BLaER1 treated with 17β-estradiol and CSF1 and Interleukin-3, amounts not matched to agents 10 nM and 100 nM (cell line): ENCODE results near the gene CCN6.

ENCODE experiments used
- H3K27ac ChIP-seq, 11 experiments: shearing (Covaris generic); formaldehyde crosslinking; 2 replicates each; pipeline ENCODE4 v1.8.1; 2022
- H3K27me3 ChIP-seq, 11 experiments: shearing (Covaris generic); formaldehyde crosslinking; 2 replicates each; pipeline ENCODE4 v1.8.1; 2022
- H3K36me3 ChIP-seq, 11 experiments: shearing (Covaris generic); formaldehyde crosslinking; 2 replicates each; pipeline ENCODE4 v1.8.1; 2022
- H3K4me1 ChIP-seq, 10 experiments: shearing (Covaris generic); formaldehyde crosslinking; 2 replicates each; pipeline ENCODE4 v1.8.1; 2022
- H3K4me2 ChIP-seq, 11 experiments: shearing (Covaris generic); formaldehyde crosslinking; 2 replicates each; pipeline ENCODE4 v1.8.1; 2022
- H3K4me3 ChIP-seq, 10 experiments: shearing (Covaris generic); formaldehyde crosslinking; 2 replicates each; pipeline ENCODE4 v1.8.1; 2022
- H3K9ac ChIP-seq, 11 experiments: shearing (Covaris generic); formaldehyde crosslinking; 2 replicates each; pipeline ENCODE4 v1.8.1; 2022
- H3K9me3 ChIP-seq, 11 experiments: shearing (Covaris generic); formaldehyde crosslinking; replicated peaks in 1 of 11; 2 replicates each; pipeline ENCODE4 v1.8.1; 2022
- H4K20me1 ChIP-seq, 11 experiments: shearing (Covaris generic); formaldehyde crosslinking; 2 replicates each; pipeline ENCODE4 v1.8.1; 2022
- Cebpa-rat ChIP-seq, 11 experiments: shearing (Covaris generic); IDR thresholded peaks; 2 replicates each; pipeline ENCODE4 v1.8.1; 2022

The CCN6 gene

GRCh38 chr6:112054555-112055190 lies 769 bp downstream of the CCN6 start:
- Histone ChIP-seq H4K20me1 (no peaks in the 10 kb centered on the region), H3K27ac (no peak overlapping the region), H3K4me3 (no peak overlapping the region), H3K9ac (no peak overlapping the region), H3K9me3 (peaks cover 0 to 8% (median 0%) of the 10 kb centered on the region in 11 experiments; a peak in 3 of 22 replicates), H3K27me3 (no peaks in the 10 kb centered on the region), H3K36me3 (no peaks in the 10 kb centered on the region), H3K4me2 (no peak overlapping the region), H3K4me1 (peaks cover 0 to 8% (median 0%) of the 10 kb centered on the region in 10 experiments; a peak in 3 of 20 replicates)
- TF ChIP-seq Cebpa-rat (IDR thresholded peaks at IDR 0.05) = no peak

GRCh38 chr6:112058243-112059032 lies 4.5 kb downstream of the CCN6 start:
- Histone ChIP-seq H3K36me3 (no peaks in the 10 kb centered on the region), H3K9me3 (no peaks in the 10 kb centered on the region)

GRCh38 chr6:112061605-112062004 lies 7.7 kb downstream of the CCN6 start:
- Histone ChIP-seq H3K36me3 (no peaks in the 10 kb centered on the region), H3K4me2 (no peak overlapping the region), H3K4me3 (no peak overlapping the region), H3K9ac (no peak overlapping the region), H4K20me1 (no peaks in the 10 kb centered on the region), H3K27me3 (no peaks in the 10 kb centered on the region), H3K27ac (no peak overlapping the region), H3K4me1 (peaks cover 0 to 8% (median 0%) of the 10 kb centered on the region in 10 experiments; a peak in 3 of 20 replicates), H3K9me3 (no peaks in the 10 kb centered on the region)
- no peak for TF ChIP-seq Cebpa-rat (IDR thresholded peaks at IDR 0.05)

More at GRCh38 chr6:112058243-112059032, 4.5 kb downstream of the CCN6 start:
- H3K4me2 ChIP-seq = peak overlapping the region in 3 of 11 experiments; percentile 21 to 43 (median 22); a peak in 4 of 22 replicates
- H3K9ac ChIP-seq = no peak overlapping the region
- TF ChIP-seq Cebpa-rat (IDR thresholded peaks at IDR 0.05) = no peak
- H3K4me1 ChIP-seq = peaks cover 0 to 8% (median 0%) of the 10 kb centered on the region in 10 experiments; a peak in 3 of 20 replicates
- H3K4me3 ChIP-seq = no peak overlapping the region
- H4K20me1 ChIP-seq = no peaks in the 10 kb centered on the region
- no peaks in the 10 kb centered on the region for H3K27me3 ChIP-seq
- H3K27ac ChIP-seq = no peak overlapping the region

- Histone ChIP-seq H3K4me2 (no peak overlapping the region), H3K9me3 (no peaks in the 10 kb centered on the region), H3K9ac (no peak overlapping the region), H4K20me1 (no peaks in the 10 kb centered on the region), H3K27ac (no peak overlapping the region), H3K4me3 (no peak overlapping the region), H3K4me1 (peaks cover 0 to 8% (median 0%) of the 10 kb centered on the region in 10 experiments; a peak in 3 of 20 replicates), H3K27me3 (no peaks in the 10 kb centered on the region), H3K36me3 (no peaks in the 10 kb centered on the region)
- no peak for TF ChIP-seq Cebpa-rat (IDR thresholded peaks at IDR 0.05)
Measured at GRCh38 chr6:112062966-112063365, 9.1 kb downstream of the CCN6 start.

- Histone ChIP-seq H4K20me1 (no peaks in the 10 kb centered on the region), H3K4me2 (no peak overlapping the region), H3K4me1 (no peaks in the 10 kb centered on the region), H3K9ac (no peak overlapping the region), H3K27ac (no peak overlapping the region), H3K36me3 (peaks cover 0 to 15% (median 6%) of the 10 kb centered on the region in 11 experiments; a peak in 11 of 22 replicates), H3K4me3 (no peak overlapping the region), H3K27me3 (no peaks in the 10 kb centered on the region), H3K9me3 (no peaks in the 10 kb centered on the region)
- TF ChIP-seq Cebpa-rat (IDR thresholded peaks at IDR 0.05) = no peak
Measured at GRCh38 chr6:112065426-112065986, 11.6 kb downstream of the CCN6 start.

- TF ChIP-seq Cebpa-rat (IDR thresholded peaks at IDR 0.05) = no peak
- Histone ChIP-seq H3K27me3 (no peaks in the 10 kb centered on the region), H3K9me3 (no peaks in the 10 kb centered on the region), H3K9ac (no peak overlapping the region), H3K4me1 (no peaks in the 10 kb centered on the region), H4K20me1 (no peaks in the 10 kb centered on the region), H3K36me3 (peaks cover 4 to 25% (median 11%) of the 10 kb centered on the region in 11 experiments; a peak in 18 of 22 replicates), H3K4me3 (no peak overlapping the region), H3K27ac (no peak overlapping the region), H3K4me2 (no peak overlapping the region)
Measured at GRCh38 chr6:112066606-112067005, 12.7 kb downstream of the CCN6 start.

- H3K27ac ChIP-seq = no peak overlapping the region
- H3K9ac ChIP-seq = no peak overlapping the region
- H4K20me1 ChIP-seq = no peaks in the 10 kb centered on the region
- no peaks in the 10 kb centered on the region for H3K9me3 ChIP-seq
- TF ChIP-seq Cebpa-rat (IDR thresholded peaks at IDR 0.05) = no peak
- H3K27me3 ChIP-seq = no peaks in the 10 kb centered on the region
- no peak overlapping the region for H3K4me3 ChIP-seq
- H3K4me2 ChIP-seq = no peak overlapping the region
- peaks cover 7 to 71% (median 38%) of the 10 kb centered on the region in 11 experiments; a peak in 19 of 22 replicates for H3K36me3 ChIP-seq
- peaks cover 0 to 12% (median 6%) of the 10 kb centered on the region in 10 experiments; a peak in 13 of 20 replicates for H3K4me1 ChIP-seq
Measured at GRCh38 chr6:112081569-112081968, 27.7 kb downstream of the CCN6 start.

- Histone ChIP-seq H3K9ac (no peak overlapping the region), H3K27me3 (no peaks in the 10 kb centered on the region), H4K20me1 (no peaks in the 10 kb centered on the region), H3K27ac (no peak overlapping the region), H3K4me2 (peak overlapping the region in 1 of 11 experiments; percentile 12; a peak in 2 of 22 replicates), H3K4me1 (peaks cover 5 to 17% (median 13%) of the 10 kb centered on the region in 10 experiments; a peak in 19 of 20 replicates), H3K4me3 (no peak overlapping the region), H3K36me3 (peaks cover 3 to 37% (median 20%) of the 10 kb centered on the region in 11 experiments; a peak in 11 of 22 replicates), H3K9me3 (no peaks in the 10 kb centered on the region)
- TF ChIP-seq Cebpa-rat (IDR thresholded peaks at IDR 0.05) = no peak
Measured at GRCh38 chr6:112085286-112086065, 31.6 kb downstream of the CCN6 start.
